Common myeloid progenitor, CD34-positive (primary cell): ENCODE data around the gene GLIPR1L2.
A peak's percentile ranks its signal among the peaks of the same experiment; 100 is the strongest.
"Not testable (repeated sequence)": the region's sequence is repeated elsewhere in the genome, so short reads cannot be mapped to it uniquely, and the experiment has no call there.

Experiments used
- CTCF ChIA-PET: fragments of 350-600 bp; sonication (Branson Sonifier 250); formaldehyde crosslinking; loops from one replicate; lab custom pipeline; 2021; ENCODE audit warnings: antibody characterized with exemption; lab: Charles Lee
- POLR2A ChIA-PET: fragments of 350-600 bp; sonication (Branson Sonifier 250); formaldehyde crosslinking; loops from one replicate; lab custom pipeline; 2021; ENCODE audit warnings: antibody characterized with exemption; lab: Charles Lee
- DNase-seq, 3 donors: peaks; one replicate each; pipeline versions ENCODE4 v3.0.0 to v3.0.0-alpha.2; 2013
- H3K27ac ChIP-seq, 2 experiments: 1 replicate in 1 of 2; 2 replicates in 1 of 2; pipeline ENCODE4 v1.7.0; 2013; ENCODE audit warnings: inconsistent platforms in 2 of 2, low read length in 2 of 2, mild to moderate bottlenecking in 2 of 2, low read depth in 1 of 2, moderate library complexity in 1 of 2; ENCODE audit not compliant: severe bottlenecking in 2 of 2, insufficient read depth in 1 of 2, poor library complexity in 1 of 2
- H3K27me3 ChIP-seq, 5 experiments: replicated peaks in 2 of 5; 1 replicate in 3 of 5; 2 replicates in 2 of 5; pipeline versions ENCODE4 v1.6.1 to v1.7.0; 2013; ENCODE audit warnings: low read length in 4 of 5, mild to moderate bottlenecking in 2 of 5, moderate library complexity in 2 of 5, inconsistent platforms in 1 of 5; ENCODE audit not compliant: insufficient read depth in 5 of 5, control insufficient read depth in 4 of 5
- H3K36me3 ChIP-seq, 4 experiments: 1 replicate in 2 of 4; 2 replicates in 2 of 4; pipeline versions ENCODE4 v1.6.1 to v1.7.0; 2013; ENCODE audit warnings: low read length in 3 of 4, control low read depth in 1 of 4, mild to moderate bottlenecking in 1 of 4; ENCODE audit not compliant: control insufficient read depth in 4 of 4, insufficient read depth in 4 of 4
- H3K4me1 ChIP-seq, 4 experiments: 1 replicate in 3 of 4; 2 replicates in 1 of 4; pipeline versions ENCODE4 v1.6.1 to v1.7.1; 2013; ENCODE audit warnings: low read length in 3 of 4, mild to moderate bottlenecking in 3 of 4, control low read depth in 1 of 4, inconsistent platforms in 1 of 4, moderate library complexity in 1 of 4; ENCODE audit not compliant: control insufficient read depth in 4 of 4, insufficient read depth in 4 of 4; ENCODE audit errors: control extremely low read depth in 1 of 4
- H3K4me3 ChIP-seq, 7 experiments: 1 replicate in 4 of 7; 2 replicates in 3 of 7; pipeline versions ENCODE4 v1.5.1 to v1.7.0; 2013; ENCODE audit warnings: mild to moderate bottlenecking in 7 of 7, low read length in 6 of 7, moderate library complexity in 6 of 7, inconsistent platforms in 2 of 7, low read depth in 2 of 7, control low read depth in 1 of 7; ENCODE audit not compliant: insufficient read depth in 4 of 7, control insufficient read depth in 1 of 7; ENCODE audit errors: extremely low read depth in 1 of 7
- H3K9me3 ChIP-seq, 5 experiments: 1 replicate in 4 of 5; 2 replicates in 1 of 5; pipeline versions ENCODE4 v1.6.1 to v1.7.1; 2013; ENCODE audit warnings: low read length in 4 of 5, mild to moderate bottlenecking in 2 of 5, inconsistent platforms in 1 of 5, low read depth in 1 of 5, moderate library complexity in 1 of 5; ENCODE audit not compliant: control insufficient read depth in 4 of 5, insufficient read depth in 2 of 5; ENCODE audit errors: control extremely low read depth in 1 of 5
- WGBS: methylation state at CpG from one replicate; pipeline ENCODE4 v1.1.5; 2013; ENCODE audit not compliant: insufficient coverage; 5-methylcytosine and 5-hydroxymethylcytosine counted together

Gene GLIPR1L2

DNA sequence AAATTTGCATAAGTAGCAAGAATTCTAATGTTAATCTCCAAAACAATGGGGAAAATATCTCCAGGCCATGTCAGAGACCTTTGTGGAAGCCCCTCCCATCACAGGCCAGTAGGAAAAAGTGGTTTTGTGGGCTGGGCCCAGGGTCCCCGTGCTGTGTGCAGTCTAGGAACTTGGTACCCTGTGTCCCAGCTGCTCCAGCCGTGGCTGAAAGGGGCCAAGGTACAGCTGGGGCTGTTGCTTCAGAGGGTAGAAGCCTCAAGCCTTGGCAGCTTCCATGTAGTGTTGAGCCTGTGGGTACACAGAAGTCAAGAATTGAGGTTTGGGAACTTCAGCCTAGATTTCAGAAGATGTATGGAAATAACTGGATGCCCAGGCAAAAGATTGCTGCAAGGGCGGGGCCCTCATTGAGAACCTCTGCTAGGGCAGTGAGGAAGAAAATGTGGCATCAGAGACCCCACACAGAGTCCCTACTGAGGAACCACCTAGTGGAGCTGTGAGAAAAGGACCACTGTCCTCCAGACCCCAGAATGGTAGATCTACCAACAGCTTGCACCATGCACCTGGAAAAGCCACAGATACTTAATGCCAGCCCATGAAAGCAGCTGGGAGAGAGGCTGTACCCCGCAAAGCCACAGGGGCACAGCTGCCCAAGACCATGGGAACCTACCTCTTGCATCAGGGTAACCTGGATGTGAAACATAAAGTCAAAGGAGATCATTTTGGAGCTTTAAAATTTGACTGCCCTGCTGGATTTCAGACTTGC lies 51.0 kb downstream of the GLIPR1L2 start:
- Histone ChIP-seq H3K9me3 (peaks cover 0 to 11% (median 3%) of the 10 kb centered on the region in 5 experiments), H3K4me1 (peaks cover 0 to 35% (median 25%) of the 10 kb centered on the region in 4 experiments)
- POLR2A ChIA-PET, DNase-seq, H3K27ac ChIP-seq, H3K36me3 ChIP-seq, H3K27me3 ChIP-seq, H3K4me3 ChIP-seq: not testable (repeated sequence)
- CTCF ChIA-PET, result interaction anchor here (0.5 to 1.9 kb wide), 5 partner anchors 38 to 1305 kb away, joined by 3 to 5 read pairs (median 3); no protein-coding TSS in a partner anchor
- WGBS, result 91% methylated on average over 4 of the region's 4 CpGs

GRCh38 chr12:75442454-75442853 lies 51.6 kb downstream of the GLIPR1L2 start:
- peaks cover 0 to 35% (median 25%) of the 10 kb centered on the region in 4 experiments for H3K4me1 ChIP-seq
- H3K36me3 ChIP-seq, H3K27me3 ChIP-seq, H3K27ac ChIP-seq, H3K4me3 ChIP-seq, DNase-seq, POLR2A ChIA-PET, H3K9me3 ChIP-seq: not testable (repeated sequence)
- no CpG with 5 or more reads among the region's 3 CpGs for WGBS
- CTCF ChIA-PET, result interaction anchor here (0.5 to 1.9 kb wide), 6 partner anchors 37 to 1304 kb away, joined by 3 to 5 read pairs (median 3); partner anchors contain the start of gene GLIPR1L2

DNA sequence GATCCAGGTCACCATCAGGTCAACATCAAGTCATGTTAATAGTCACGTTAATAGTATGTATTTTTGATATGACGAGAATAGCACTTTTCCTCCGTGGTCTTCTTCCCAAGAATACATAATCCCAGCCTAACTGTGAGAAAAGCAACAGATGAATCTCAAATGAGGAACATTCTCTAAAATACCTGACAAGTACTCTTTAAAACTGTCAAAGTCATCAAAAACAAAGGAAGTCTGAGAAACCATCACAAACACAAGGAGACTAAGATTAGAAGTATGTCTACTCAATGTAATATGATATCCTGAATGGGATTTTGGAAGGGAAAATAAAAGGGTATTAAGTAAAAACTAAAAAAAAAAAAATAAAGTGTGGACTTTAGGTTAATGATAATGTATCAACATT lies 52.8 kb downstream of the GLIPR1L2 start:
- H3K27me3 ChIP-seq, result no peaks in the 10 kb centered on the region
- POLR2A ChIA-PET, result no interaction called here
- DNase-seq, result peak in 1 of 3 donors; percentile 25
- no CpG with 5 or more reads among the region's 3 CpGs for WGBS
- no peak overlapping the region for H3K4me3 ChIP-seq
- no peak overlapping the region for H3K27ac ChIP-seq
- H3K4me1 ChIP-seq, result peaks cover 0 to 32% (median 19%) of the 10 kb centered on the region in 4 experiments
- H3K36me3 ChIP-seq, result no peaks in the 10 kb centered on the region
- H3K9me3 ChIP-seq, result peaks cover 0 to 8% (median 0%) of the 10 kb centered on the region in 5 experiments
- CTCF ChIA-PET, result no interaction called here

DNA sequence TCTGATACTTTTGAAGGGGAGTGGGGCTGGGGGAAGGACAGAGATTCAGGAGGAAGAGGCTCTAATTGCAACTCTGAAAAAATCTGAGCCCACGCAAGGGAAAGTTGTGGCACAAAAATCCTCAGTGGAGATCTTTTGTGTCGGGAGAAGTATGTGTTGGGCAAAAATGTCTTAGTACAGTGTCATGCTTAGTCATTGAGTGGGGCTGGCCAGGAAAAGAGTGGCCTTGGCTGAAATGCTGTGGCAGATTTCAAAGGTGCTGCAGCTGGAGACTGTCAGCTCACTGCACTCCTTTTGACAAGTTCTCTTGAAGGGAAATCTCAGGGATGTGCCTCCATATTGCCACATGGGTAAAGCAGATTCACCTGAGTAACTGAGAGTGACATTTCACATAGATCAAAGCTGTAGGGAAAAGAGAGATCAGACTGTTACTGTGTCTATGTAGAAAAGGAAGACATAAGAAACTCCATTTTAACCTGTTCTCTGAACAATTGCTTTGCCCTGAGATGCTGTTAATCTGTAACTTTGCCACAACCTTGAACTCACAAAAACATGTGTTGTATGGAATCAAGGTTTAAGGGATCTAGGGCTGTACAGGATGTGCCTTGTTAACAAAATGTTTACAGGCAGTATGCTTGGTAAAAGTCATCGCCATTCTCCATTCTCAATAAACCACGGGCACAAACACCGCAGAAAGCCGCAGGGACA lies 53.7 kb downstream of the GLIPR1L2 start:
- no peaks in the 10 kb centered on the region for H3K27me3 ChIP-seq
- ChIA-PET CTCF (no interaction called here), POLR2A (no interaction called here)
- no peaks in the 10 kb centered on the region for H3K36me3 ChIP-seq
- no peak overlapping the region for H3K4me3 ChIP-seq
- peak in 2 of 3 donors; percentile 56 to 61 for DNase-seq
- peaks cover 0 to 31% (median 19%) of the 10 kb centered on the region in 4 experiments for H3K4me1 ChIP-seq
- no peak overlapping the region for H3K27ac ChIP-seq
- peaks cover 0 to 8% (median 0%) of the 10 kb centered on the region in 5 experiments for H3K9me3 ChIP-seq
- 76% methylated on average over 4 of the region's 6 CpGs for WGBS

GRCh38 chr12:75445137-75445507 lies 54.2 kb downstream of the GLIPR1L2 start:
- H3K36me3 ChIP-seq, H3K27me3 ChIP-seq, H3K9me3 ChIP-seq, H3K4me3 ChIP-seq, H3K27ac ChIP-seq, POLR2A ChIA-PET: not testable (repeated sequence)
- CTCF ChIA-PET, result interaction anchor here (1.0 kb wide), 1 partner anchor 28 kb away, joined by 3 read pairs; no protein-coding TSS in a partner anchor
- WGBS, result 87% methylated on average over 7 of the region's 7 CpGs
- peak in 1 of 3 donors; percentile 25 for DNase-seq
- H3K4me1 ChIP-seq, result peaks cover 0 to 30% (median 19%) of the 10 kb centered on the region in 4 experiments

GRCh38 chr12:75446857-75447256 lies 56.0 kb downstream of the GLIPR1L2 start:
- Histone ChIP-seq H3K27ac (no peak overlapping the region), H3K4me3 (no peak overlapping the region), H3K9me3 (peaks cover 0 to 3% (median 0%) of the 10 kb centered on the region in 5 experiments), H3K4me1 (peaks cover 0 to 30% (median 19%) of the 10 kb centered on the region in 4 experiments), H3K27me3 (no peaks in the 10 kb centered on the region), H3K36me3 (no peaks in the 10 kb centered on the region)
- CTCF ChIA-PET, result interaction anchor here (0.7 to 2.3 kb wide), 4 partner anchors 10 to 56 kb away, joined by 3 to 7 read pairs (median 4); partner anchors contain the start of genes GLIPR1 and GLIPR1L2
- DNase-seq, result no peak
- POLR2A ChIA-PET, result no interaction called here
